Measurements from ENCODE around the gene OGFR.

The OGFR gene

DNA sequence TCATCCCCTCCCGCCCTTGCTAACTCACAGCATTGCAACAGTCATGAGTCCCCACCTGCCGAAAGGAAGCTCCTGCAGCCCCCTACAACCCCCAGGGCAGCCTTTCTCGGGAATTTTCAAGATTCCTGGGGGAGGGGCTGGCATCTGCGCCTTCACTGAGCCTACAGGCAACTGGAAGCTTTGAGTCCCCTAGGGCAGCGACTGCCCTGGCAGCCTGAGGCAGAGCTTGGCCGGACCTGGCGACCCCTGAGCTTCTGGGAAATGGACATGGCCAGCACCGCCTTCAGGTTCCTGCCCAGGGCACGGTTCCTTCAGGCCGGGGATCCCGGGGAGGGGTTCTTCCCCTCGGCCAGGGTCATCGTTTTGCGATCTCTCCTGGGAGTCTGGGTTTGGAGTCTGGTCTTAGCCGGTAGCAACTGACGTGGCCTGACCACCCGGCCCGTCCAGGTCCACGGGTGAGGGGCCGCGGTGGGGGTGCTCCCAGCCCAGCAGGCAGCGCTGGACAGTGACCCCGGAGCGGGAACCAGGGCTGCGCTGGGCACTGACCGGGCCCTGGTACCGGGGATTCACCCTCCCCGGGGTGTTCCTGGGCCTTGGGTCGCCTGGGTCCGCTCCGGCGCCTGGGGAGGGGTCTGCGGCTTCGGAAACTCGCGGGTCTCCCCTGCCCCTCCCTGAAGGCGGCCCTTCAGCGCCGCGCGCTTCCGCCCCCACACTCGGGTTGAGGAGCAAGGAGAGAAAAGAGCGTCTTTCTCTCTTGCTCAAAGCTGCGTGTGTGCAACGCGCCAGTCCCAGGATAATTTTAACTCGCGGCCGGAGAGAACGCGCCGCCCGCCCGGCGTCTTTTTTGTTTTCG, 11.6 kb downstream of the OGFR start:
- no peak for DNase-seq (ENCODE audit: low read depth)

DNA sequence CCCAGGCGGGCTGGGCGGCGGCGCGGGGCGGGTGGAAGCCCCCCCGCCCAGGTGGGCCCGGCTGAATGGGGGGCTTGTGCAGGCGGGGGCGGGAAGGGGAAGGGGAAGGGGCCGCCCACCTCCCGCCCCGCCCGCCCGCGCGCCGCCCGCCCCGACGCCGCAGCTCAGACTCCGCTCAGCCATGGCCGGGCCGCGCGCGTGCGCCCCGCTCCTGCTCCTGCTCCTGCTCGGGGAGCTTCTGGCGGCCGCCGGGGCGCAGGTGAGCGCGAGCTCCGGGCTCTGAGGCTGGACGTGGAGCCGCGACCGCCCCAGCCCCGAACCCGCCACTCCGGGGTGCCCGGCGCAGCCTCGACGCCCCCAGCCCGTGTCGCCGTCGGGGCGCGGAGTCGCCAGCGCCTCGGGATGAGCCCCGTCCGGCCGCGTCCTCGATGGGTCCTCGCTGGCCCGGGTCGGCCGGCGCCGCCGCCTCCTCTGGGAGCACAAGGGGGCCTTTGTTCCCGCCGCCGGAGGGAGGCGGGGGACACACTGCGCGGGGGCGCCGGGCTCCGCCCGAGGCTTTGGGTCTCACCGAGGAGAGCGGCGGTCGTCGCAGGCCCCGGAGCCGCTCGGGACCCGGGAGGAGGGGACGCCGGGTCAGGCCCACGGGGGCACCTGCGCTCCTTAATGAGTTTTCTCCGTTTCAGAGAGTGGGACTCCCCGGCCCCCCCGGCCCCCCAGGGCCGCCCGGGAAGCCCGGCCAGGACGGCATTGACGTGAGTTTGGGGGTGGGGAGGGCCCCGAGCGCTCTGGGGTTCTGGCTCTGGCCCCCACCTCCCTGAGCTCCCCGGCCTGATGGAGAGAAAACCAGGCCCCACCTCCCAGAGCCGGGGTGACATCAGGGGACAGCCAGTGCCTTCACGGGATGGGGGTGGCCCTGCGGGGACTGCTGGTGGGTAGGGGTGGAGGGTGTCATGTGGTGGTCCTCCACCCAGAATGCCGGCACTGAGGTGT, 12.5 kb downstream of the OGFR start, which contains the start of gene COL9A3:
Gene COL9A3 (plus strand): TSS at position 167 of the 990 bp plus-strand sequence. CDS start 15 bp downstream, at position 182.
- no peak for DNase-seq (ENCODE audit: low read depth)

DNA sequence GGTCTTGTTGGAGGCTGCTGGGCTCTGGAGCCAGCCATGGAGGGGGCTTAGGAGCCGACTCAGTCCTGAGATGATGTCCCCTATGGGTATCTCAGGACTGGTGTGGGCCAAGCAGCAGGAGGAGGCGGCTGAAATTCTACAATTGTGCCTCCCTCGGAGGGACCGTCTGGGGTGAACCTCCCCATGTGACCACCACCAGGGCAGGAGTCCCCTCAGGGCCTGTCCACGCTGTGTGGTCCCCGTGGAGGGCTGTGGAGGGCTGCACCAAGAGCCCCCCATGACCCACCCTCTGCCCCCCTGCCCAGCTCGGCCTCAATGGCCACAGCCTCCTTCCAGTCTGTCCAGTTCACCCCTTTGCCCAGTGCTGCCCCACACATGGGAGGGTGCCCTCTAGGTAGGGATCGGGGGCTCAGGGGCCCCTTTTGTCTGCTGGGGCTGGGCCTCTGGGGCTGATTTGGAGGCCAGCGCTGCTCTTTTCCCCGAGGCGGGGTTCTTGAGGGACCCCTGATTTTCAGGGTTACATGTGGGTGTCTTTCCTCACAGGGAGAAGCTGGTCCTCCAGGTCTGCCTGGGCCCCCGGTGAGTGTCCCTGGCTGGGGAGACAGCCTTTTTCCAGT, 13.4 kb downstream of the OGFR start:
- no peak for DNase-seq (ENCODE audit: low read depth)

DNA sequence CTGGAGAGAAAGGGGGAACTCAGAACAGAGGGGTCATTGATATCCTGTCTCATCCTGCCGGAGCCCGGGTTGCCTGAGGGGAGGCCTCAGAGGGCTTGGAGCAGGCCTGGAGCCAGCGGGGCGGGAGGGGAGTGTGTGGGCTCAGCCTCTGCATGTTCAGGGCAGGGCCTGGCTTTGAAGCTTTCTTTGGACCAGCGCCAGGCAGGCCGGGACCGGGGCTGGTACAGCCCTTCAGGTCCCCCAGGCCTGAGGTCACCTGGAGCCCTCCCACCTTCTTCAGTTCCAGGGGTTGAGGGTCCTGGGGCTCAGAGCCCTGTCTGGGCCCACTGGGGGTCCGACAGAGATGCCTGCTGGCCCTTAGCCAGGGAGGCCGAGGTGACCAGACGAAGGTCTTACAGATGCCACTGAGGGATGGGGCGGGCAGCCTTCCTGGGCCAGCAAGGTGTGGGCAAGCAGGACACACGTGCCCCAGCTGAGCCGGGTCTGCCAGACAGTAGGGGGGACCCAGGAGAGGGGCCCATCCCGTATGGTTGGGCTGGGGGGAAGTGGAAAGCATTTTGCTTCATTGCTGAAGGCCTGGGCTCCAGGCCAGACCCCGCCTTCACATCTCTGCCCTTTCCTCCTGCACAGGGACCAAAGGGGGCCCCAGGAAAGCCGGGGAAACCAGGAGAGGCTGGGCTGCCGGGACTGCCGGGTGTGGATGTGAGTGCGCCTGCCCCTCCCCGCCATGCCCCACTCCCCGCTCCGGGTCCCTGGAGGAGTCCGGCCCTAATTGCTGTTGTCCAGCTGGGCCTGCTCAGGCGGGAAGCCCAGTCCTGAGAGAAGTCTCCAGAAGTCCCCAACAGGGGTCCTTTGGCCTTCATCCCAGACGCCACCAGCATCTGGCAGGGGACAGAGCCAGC, 14.2 kb downstream of the OGFR start:
- DNase-seq (ENCODE audit: low read depth) = no peak

DNA sequence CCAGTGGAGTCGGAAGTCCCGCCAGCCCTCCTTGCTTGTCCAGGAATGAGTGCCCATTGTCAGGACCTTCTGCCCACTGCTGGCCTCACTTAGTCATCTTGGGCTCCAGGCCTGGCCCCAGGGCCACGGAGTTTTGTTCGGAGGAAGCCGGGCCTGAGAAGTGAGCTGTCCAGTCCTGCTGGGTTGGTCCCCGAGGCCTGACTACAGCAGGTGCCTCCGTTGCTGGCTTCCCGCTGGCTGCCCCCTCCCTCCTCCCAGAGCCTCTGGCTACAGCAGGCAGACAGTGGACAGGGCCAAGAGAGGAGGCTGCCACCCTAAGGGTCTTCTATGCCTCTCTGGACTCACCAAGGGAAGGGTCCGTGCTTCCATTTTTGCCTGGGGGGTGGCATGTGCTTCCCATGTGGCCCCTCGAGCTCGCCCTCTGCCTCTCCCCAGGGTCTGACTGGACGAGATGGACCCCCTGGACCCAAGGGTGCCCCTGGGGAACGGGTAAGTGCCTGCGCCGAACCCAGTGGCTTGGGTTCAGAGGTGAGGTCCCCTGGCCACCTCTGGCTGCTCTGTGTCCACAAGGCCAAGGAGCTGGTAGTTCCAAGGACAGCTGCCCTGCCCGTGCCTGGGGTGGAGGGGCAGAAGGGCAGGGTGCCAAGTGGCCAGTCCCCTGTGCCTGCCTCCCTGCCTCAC, 15.0 kb downstream of the OGFR start:
- DNase-seq (ENCODE audit: low read depth) = no peak

DNA sequence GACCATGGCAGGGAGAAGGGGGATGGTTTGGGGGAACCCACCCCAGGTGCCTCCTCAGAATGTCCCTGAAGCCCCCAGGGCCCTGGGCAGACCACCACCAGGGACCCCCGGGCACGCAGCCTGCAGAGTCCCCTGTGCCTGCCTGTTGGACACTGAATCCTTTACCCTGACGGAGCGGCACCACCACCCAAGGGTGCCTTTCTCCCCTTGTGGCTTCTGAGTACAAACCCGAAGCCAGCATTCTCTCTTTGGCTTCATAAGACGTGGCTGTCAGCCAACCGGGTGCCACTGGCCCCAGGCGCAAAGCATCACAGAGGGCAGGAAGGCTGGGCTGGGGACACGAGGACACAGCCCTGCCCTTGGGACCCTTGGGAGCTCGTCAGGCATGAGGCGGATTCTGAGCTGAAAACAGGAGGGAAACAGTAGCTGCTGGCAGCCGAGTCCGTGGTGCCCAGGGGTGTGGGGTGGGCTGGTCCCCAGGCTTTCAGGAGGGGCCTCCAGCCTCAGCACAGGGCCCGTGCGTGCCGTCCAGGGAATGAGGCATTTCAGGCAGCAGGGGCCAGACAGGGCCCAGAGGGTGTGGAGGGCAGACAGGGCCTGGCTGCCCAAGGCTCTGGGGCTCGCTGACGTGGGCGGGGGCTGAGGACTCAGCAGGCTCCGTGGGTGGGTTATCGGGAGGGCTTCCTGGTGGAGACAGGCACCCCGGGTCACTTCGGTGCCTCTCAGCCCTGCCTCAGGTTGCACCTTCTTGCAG, 15.8 kb downstream of the OGFR start:
- no peak for DNase-seq (ENCODE audit: low read depth)

DNA sequence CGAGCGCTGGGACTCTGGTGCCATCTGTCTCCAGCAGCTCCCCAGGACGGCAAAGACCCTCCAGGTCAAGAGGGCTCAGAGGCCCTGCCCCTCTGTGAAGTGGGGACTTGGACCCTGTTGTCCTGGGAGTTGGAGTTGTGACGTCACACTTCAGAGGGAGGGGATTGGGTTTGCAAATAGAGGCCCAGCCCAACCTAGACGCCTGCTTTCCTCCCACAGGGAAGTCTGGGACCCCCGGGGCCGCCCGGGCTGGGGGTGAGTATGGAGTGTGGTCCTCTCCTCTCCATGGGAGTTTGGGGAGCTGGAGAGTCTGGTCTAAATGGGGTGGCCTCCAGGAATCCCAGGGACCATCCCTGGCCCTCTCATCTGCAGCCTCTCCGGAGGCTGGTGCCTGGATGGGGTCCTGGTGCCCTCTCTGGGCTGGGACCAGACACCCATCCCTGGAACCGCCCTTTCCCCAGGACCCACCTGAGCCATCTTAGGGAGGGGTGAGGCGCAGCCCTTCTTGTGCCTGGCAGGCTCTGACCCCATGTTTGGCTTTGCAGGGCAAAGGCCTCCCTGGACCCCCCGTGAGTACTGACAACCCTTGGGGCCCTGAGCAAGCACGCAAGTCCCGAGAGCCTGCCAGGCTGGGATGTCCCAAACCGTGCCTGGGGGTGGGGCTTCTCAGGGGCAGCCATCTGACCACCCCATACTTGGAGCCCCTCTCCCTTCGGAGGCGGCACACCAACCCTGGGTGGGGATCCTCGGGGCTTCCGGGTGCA, 16.5 kb downstream of the OGFR start:
- no peak for DNase-seq (ENCODE audit: low read depth)

DNA sequence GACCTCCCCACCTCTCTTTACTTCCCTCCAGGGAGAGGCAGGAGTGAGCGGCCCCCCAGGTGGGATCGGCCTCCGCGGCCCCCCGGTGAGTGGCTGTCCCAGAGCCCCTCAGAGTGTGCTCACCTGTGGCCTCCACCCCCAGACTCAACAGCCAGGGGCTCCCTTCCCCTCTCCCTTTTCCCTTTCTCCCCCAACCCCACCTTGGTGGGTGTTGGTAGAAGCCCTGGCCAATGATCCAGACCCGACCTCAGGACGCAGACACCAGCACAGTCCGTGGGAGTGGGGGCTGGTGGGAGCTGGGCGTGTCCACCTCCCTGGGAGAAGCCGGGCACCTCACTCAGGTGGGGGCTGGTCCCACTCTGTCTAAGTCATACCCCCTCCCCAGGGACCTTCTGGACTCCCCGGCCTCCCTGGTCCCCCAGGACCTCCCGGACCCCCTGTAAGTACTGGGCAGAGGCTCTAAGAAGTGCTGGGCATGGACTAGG, 17.1 kb downstream of the OGFR start:
- no peak for DNase-seq (ENCODE audit: low read depth)

DNA sequence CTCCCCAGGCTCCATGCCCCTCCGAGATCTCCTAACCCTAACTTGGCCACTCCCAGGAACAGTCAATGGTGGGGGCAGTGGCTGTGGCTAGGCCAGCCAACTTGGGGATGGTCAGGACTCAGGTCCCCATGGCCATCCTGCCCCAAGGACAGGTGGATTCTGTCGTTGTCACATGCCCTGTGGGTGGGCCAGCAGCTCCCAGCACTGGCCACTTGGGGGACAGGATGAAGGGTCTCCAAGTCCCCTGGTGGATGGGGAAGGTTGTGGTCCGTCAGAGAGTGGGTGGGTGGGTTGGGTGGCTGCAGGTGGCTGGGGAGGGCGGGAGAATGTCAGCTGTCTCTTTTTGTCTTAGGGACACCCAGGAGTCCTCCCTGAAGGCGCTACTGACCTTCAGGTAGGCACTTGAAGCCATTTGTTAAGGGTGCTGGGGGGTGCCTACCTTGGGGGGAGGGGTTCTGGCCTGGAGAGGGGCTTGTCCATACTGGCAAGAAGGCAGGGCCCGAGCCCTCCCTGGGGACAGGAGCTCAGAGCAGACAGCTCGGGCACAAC, 17.7 kb downstream of the OGFR start:
- DNase-seq (ENCODE audit: low read depth) = no peak

DNA sequence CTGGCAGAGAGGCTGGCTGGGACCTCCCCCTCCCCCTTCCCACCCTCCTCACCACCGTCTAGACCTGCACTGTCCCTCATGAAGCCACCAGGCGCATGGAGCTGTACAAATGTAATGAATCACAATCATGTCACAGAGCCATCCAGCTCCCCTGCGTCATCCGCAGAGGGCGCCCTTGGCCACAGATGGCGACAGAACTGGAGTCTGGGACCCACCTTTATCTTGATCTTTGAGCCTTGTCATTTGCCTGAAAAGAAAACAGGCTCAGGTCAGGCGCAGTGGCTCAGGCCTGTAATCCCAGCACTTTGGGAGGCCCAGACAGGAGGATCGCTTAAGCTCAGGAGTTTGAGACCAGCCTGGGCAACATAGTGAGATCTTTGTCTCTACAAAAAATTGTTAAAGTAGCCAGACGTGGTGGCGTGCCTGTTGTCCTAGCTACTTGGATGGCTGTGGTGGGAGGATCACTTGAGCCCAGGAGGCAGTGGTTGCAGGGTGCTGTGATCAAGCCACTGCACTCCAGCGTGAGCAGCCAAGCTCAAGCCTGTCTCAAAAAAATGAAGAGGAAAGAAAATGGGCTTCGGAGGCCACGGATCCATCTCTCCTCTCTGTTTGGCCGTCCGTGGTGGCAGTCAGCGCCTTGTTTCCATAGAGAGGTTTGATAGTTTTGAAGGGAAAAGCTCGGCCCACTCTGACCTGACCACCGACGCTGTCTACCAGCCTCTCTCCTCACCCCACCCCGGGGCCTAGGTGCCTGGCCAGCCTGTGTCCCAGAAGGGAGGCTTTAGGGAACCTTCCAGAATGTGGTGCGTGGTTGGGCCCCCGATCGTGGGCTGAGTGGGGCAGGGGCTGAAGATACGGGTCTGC, 18.4 kb downstream of the OGFR start:
- DNase-seq (ENCODE audit: low read depth) = no peak

DNA sequence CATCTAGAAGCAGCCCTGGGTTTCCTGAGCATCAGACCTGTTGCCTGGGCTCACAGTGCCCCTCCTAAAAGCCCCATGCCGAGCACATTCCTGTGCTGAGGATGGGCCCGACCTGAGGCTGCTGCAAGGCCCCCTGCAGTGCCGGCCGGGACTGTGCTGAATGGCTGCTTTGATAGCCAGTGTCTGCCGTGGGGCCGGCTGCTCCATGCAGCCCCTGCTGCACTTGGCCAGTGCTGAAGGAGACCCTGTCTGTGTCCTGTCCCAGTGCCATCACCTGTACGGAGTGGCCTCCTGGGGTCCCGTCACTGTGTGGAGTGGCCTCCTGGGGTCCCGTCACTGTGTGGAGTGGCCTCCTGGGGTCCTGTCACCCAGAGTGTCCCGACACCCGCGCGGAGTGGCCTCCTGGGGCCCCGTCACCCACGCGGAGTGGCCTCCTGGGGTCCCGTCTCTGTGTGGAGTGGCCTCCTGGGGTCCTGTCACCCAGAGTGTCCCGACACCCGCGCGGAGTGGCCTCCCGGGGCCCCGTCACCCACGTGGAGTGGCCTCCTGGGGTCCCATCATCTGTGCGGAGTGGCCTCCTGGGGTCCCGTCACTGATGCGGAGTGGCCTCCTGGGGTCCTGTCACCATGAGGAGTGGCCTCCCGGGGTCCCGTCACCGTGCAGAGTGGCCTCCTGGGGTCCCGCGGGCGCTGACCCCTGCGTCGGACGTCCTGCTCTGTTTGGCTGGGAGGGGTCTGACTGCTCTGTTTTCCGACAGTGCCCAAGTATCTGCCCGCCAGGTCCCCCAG, 19.2 kb downstream of the OGFR start:
- no peak for DNase-seq (ENCODE audit: low read depth)

DNA sequence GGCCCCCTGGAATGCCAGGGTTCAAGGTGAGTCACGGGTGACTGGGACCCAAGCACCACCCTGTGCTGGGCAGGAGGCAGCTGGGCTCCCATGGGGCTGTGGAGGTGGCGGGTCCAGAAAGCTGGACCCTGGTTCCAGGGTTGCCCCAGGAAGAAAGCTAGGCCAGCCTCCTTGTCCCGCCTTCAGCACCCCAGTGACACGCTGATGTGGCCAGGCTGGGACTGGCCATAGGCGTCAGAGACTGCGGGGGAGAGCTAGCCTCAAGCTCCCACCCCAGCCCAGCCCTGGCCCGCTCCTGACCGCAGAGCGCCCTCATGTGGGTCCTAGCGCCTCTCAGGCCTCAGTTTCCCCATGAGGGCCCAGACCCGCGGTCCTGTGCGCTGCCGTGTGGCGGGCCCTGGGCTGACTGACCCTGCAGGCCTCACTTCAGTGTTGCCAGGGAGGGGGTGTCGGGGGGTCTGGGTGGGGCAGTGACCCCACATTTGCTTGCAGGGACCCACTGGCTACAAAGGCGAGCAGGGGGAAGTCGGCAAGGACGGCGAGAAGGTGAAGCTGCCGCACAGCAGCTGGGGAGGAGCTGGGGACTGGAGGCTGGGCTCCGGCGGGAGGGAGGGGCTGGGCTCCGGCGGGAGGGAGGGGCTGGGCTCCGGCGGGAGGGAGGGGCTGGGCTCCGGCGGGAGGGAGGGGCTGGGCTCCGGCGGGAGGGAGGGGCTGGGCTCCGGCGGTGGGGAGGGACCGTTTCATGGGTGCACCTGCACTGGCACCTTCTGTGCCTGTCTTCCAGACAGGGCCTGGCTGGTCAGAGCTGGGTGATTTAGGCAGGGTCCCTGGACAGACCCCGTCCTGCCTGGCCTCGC, 20.1 kb downstream of the OGFR start:
- DNase-seq (ENCODE audit: low read depth) = no peak

DNA sequence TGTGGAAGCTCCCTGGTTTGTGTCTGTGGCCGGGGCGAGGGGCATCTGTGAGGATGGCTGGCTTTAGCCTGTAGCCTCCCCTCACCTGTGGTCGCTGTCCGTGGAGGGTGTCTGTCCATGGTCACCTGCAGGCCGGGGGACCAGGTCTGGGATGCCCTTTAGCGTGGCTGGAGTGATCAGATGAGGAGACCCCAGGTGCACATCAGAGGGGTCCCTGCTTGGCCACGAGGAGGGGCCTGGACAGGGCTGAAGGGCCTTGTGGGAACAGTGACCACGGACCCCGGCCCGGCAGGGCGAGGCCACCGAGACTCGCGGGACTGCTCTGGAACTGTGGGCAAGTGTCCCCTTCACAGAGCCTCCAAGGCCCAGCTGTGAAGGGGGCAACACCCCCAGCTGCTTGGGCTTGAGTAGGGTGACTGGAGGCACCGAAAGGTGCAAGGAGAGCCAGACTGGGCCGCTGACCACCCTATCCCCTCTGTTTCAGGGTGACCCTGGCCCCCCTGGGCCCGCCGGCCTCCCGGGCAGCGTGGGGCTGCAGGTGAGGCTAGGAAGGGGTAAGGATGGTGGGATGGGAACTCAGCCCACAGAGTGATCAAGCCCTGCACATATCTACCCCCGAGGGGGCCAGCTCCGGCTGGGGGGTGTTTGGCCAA, 20.8 kb downstream of the OGFR start:
- DNase-seq (ENCODE audit: low read depth) = no peak

DNA sequence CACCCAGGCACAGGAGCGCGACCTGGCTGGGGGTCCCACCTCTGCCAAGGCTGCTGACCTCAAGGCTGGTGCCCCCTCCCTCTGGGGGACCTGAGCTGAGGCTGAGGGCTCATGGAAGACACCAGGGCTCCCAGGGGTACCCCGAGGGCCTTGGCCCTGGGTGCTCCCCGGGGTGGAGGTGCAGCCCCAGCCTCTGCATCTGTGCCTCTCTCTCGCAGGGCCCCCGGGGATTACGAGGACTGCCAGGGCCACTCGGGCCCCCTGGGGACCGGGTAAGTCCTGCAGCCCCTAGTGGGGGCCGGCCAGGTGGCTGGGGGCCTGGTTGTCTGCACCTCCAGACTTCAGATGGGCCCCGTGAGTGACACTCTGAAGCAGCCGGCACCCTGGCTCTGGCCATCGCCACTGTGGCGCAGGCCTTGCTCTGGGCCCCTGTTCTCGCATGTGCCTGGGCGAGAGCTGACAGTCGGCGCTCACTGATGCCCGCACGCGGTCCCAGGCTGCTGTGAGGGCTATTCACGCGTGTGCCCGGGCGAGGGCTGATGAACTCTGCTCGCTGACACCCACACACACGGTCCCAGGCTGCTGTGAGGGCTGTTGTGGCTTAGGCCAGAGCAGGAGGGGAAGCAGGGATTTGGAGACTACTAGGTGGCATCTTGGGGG, 21.5 kb downstream of the OGFR start:
- DNase-seq (ENCODE audit: low read depth) = no peak
